ENCODE results near the gene CLCNKA. TPM values are rescaled to one million over a fixed set of nuclear protein-coding genes. Genes with fewer than 3 reads are reported as not detected.

The CLCNKA gene
- total RNA-seq, 1 experiment from 2014 or later = 0.10 TPM

DNA sequence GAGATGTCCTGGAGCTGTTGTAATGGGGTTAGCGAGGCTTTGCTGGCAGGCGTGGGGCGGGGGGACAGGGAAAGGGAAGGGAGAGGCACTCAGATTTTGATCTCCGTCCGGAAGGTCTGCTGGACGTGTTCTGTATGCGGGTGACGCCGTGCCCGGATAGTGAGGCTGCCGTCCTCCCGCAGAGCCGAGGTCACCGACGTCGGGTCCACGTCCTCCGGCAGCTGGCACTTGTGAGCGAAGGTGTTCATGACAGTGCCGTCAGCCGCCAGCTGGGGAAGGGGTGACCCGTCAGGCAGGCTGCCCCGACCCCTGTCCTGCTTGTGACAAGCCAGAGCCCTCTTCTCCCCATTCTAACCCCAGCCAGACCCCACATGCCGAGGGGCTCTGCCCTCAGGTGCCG, 6.3 kb upstream of the CLCNKA start:
- H3K27me3 ChIP-seq (ENCODE audit: insufficient read depth, low read length) = no peaks in the 10 kb centered on the region
- H3K4me3 ChIP-seq (replicated peaks in 1 of 2; ENCODE audit: low read depth in 1 of 2, low read length in 2 of 2) = no peak overlapping the region
- no peaks in the 10 kb centered on the region for H3K9me3 ChIP-seq (ENCODE audit: control insufficient read depth in 1 of 2, insufficient read depth in 1 of 2, low read depth in 1 of 2, low read length in 2 of 2)
- RAD21 ChIA-PET (ENCODE audit: low non-redundant PET in 1 of 2, low total read pairs in 2 of 2, uncharacterized antibody in 2 of 2, unreplicated experiment in 2 of 2) = no interaction called here
- BruUV-seq (replicated peaks) = no TSS peak
- no peak for DNase-seq (ENCODE audit: low read depth, low spot score)
- POLR2A ChIA-PET = no interaction called here
- intact Hi-C loops (cut with micrococcal nuclease) = no loop called here
- no peak overlapping the region for H3K27ac ChIP-seq (ENCODE audit: low read depth, low read length)
- H4K20me1 ChIP-seq (ENCODE audit: insufficient read depth) = no peaks in the 10 kb centered on the region
- no peak overlapping the region for H3K4me2 ChIP-seq (ENCODE audit: low read length)
- peaks cover 10 to 32% of the 10 kb centered on the region in 2 experiments for H3K4me1 ChIP-seq (ENCODE audit: control insufficient read depth in 1 of 2, insufficient read depth in 2 of 2, low read length in 2 of 2)
- no peaks in the 10 kb centered on the region for H3K9me2 ChIP-seq (ENCODE audit: insufficient read depth)
- H3K79me2 ChIP-seq (ENCODE audit: insufficient read depth, low read length) = no peaks in the 10 kb centered on the region
- no peaks in the 10 kb centered on the region for H3K36me3 ChIP-seq (ENCODE audit: control insufficient read depth in 1 of 2, insufficient read depth in 2 of 2, low read length in 2 of 2)
- TF ChIP-seq, protein P1, sequence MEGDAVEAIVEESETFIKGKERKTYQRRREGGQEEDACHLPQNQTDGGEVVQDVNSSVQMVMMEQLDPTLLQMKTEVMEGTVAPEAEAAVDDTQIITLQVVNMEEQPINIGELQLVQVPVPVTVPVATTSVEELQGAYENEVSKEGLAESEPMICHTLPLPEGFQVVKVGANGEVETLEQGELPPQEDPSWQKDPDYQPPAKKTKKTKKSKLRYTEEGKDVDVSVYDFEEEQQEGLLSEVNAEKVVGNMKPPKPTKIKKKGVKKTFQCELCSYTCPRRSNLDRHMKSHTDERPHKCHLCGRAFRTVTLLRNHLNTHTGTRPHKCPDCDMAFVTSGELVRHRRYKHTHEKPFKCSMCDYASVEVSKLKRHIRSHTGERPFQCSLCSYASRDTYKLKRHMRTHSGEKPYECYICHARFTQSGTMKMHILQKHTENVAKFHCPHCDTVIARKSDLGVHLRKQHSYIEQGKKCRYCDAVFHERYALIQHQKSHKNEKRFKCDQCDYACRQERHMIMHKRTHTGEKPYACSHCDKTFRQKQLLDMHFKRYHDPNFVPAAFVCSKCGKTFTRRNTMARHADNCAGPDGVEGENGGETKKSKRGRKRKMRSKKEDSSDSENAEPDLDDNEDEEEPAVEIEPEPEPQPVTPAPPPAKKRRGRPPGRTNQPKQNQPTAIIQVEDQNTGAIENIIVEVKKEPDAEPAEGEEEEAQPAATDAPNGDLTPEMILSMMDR (IDR thresholded peaks at IDR 0.05 in 2 of 3, conservative IDR thresholded peaks at IDR 0.05 in 1 of 3; ENCODE audit: borderline replicate concordance in 1 of 3, insufficient read depth in 1 of 3, low read depth in 2 of 3, low read length in 2 of 3) = no peak
- TF ChIP-seq YY1 (IDR thresholded peaks at IDR 0.05; ENCODE audit: extremely low read depth, insufficient replicate concordance, low read depth, low read length) = no peak
- no peak for TF ChIP-seq CBX3 (IDR thresholded peaks at IDR 0.05; ENCODE audit: low read depth)
- TF ChIP-seq SRF (IDR thresholded peaks at IDR 0.05; ENCODE audit: low read depth) = no peak
- TF ChIP-seq ZNF274 (IDR thresholded peaks at IDR 0.05; ENCODE audit: low read depth, low read length) = no peak
- no peak for TF ChIP-seq SP1 (IDR thresholded peaks at IDR 0.05; ENCODE audit: low read depth)
- TF ChIP-seq EZH2 (IDR thresholded peaks at IDR 0.05) = no peak
- TF ChIP-seq EGR1 (IDR thresholded peaks at IDR 0.05; ENCODE audit: low read depth) = no peak
- no peak for TF ChIP-seq ATF3 (IDR thresholded peaks at IDR 0.05)
- TF ChIP-seq, protein P2, sequence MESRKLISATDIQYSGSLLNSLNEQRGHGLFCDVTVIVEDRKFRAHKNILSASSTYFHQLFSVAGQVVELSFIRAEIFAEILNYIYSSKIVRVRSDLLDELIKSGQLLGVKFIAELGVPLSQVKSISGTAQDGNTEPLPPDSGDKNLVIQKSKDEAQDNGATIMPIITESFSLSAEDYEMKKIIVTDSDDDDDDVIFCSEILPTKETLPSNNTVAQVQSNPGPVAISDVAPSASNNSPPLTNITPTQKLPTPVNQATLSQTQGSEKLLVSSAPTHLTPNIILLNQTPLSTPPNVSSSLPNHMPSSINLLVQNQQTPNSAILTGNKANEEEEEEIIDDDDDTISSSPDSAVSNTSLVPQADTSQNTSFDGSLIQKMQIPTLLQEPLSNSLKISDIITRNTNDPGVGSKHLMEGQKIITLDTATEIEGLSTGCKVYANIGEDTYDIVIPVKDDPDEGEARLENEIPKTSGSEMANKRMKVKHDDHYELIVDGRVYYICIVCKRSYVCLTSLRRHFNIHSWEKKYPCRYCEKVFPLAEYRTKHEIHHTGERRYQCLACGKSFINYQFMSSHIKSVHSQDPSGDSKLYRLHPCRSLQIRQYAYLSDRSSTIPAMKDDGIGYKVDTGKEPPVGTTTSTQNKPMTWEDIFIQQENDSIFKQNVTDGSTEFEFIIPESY (IDR thresholded peaks at IDR 0.05; ENCODE audit: extremely low read depth, insufficient replicate concordance, low read length) = no peak
- TF ChIP-seq POLR2A (IDR thresholded peaks at IDR 0.05; ENCODE audit: borderline replicate concordance, extremely low read depth, insufficient read depth, insufficient read length) = no peak
- no peak for TF ChIP-seq SIN3A (IDR thresholded peaks at IDR 0.05; ENCODE audit: low read depth)
- TF ChIP-seq TCF7L2 (IDR thresholded peaks at IDR 0.05; ENCODE audit: borderline replicate concordance, extremely low read depth, insufficient read depth, insufficient read length) = no peak
- TF ChIP-seq RAD21 (IDR thresholded peaks at IDR 0.05; ENCODE audit: low read depth) = no peak
- no peak for TF ChIP-seq POLR2AphosphoS5 (IDR thresholded peaks at IDR 0.05; ENCODE audit: low read depth, low read length)
- TF ChIP-seq ELF1 (IDR thresholded peaks at IDR 0.05; ENCODE audit: borderline replicate concordance, low read depth) = no peak
- no peak for TF ChIP-seq EZH2phosphoT487 (IDR thresholded peaks at IDR 0.05; ENCODE audit: borderline replicate concordance)
- no peak for TF ChIP-seq MAX (IDR thresholded peaks at IDR 0.05)
- TF ChIP-seq JUND (IDR thresholded peaks at IDR 0.05) = no peak
- CTCF ChIA-PET = no interaction called here
- H3K9ac ChIP-seq (ENCODE audit: low read length) = no peak overlapping the region
- no peak for ATAC-seq
- H2AFZ ChIP-seq (ENCODE audit: low read depth, low read length, poor library complexity, severe bottlenecking) = no peak overlapping the region
